HEK293 (cell line): ENCODE data around the gene ISG15.
A peak's percentile ranks its signal among the peaks of the same experiment; 100 is the strongest.

ENCODE experiments used
- GLI2 ChIP-seq: fragments of 450-650 bp; formaldehyde crosslinking; IDR thresholded peaks from 2 replicates; pipeline ENCODE4; 2017; ENCODE audit warnings: missing biosample characterization, missing genetic modification characterization, low read depth, borderline replicate concordance
- OSR2 ChIP-seq: fragments of 450-650 bp; formaldehyde crosslinking; IDR thresholded peaks from 2 replicates; pipeline ENCODE4 v1.5.1; 2016; ENCODE audit warnings: missing biosample characterization, missing genetic modification characterization
- SCRT1 ChIP-seq: fragments of 450-650 bp; formaldehyde crosslinking; IDR thresholded peaks from 2 replicates; pipeline ENCODE4 v1.5.1; 2016; ENCODE audit warnings: missing biosample characterization, missing genetic modification characterization, borderline replicate concordance
- SETDB1 ChIP-seq: IDR thresholded peaks from one replicate; pipeline ENCODE4 v1.6.1; 2017; ENCODE audit warnings: mild to moderate bottlenecking, low read length, moderate library complexity, mixed read lengths; ENCODE audit not compliant: insufficient read length
- SP3 ChIP-seq: fragments of 450-650 bp; formaldehyde crosslinking; IDR thresholded peaks from 2 replicates; pipeline ENCODE4 v1.5.1; 2016; ENCODE audit warnings: missing biosample characterization, missing genetic modification characterization
- TCF7L2 ChIP-seq: IDR thresholded peaks from 2 replicates; pipeline ENCODE4 v1.6.1; 2011; ENCODE audit warnings: low read depth, mild to moderate bottlenecking, inconsistent platforms, low read length, moderate library complexity, borderline replicate concordance
- TRIM28 ChIP-seq: IDR thresholded peaks from 2 replicates; pipeline ENCODE4 v1.6.1; 2011; ENCODE audit warnings: low read length, control low read depth, borderline replicate concordance
- ZBTB7A ChIP-seq: fragments of 450-650 bp; formaldehyde crosslinking; IDR thresholded peaks from 2 replicates; pipeline ENCODE4 v1.5.1; 2016; ENCODE audit warnings: low read depth, missing biosample characterization, missing genetic modification characterization
- ZFP3 ChIP-seq: fragments of 450-650 bp; formaldehyde crosslinking; IDR thresholded peaks from 2 replicates; pipeline ENCODE4 v1.5.1; 2016; ENCODE audit warnings: low read depth, missing biosample characterization, missing genetic modification characterization
- ZFP41 ChIP-seq: fragments of 450-650 bp; formaldehyde crosslinking; IDR thresholded peaks from 2 replicates; pipeline ENCODE4 v1.5.1; 2016; ENCODE audit warnings: missing biosample characterization, missing genetic modification characterization, borderline replicate concordance
- ZNF138 ChIP-seq: fragments of 450-650 bp; formaldehyde crosslinking; IDR thresholded peaks from 2 replicates; pipeline ENCODE4 v1.5.1; 2016; ENCODE audit warnings: missing biosample characterization, missing genetic modification characterization, borderline replicate concordance
- ZNF140 ChIP-seq: fragments of 450-650 bp; formaldehyde crosslinking; IDR thresholded peaks from 2 replicates; pipeline ENCODE4 v1.5.1; 2016; ENCODE audit warnings: missing biosample characterization, missing genetic modification characterization
- ZNF174 ChIP-seq: fragments of 450-650 bp; formaldehyde crosslinking; IDR thresholded peaks from 2 replicates; pipeline ENCODE4 v1.5.0; 2017; ENCODE audit warnings: missing biosample characterization, mild to moderate bottlenecking, missing genetic modification characterization
- ZNF335 ChIP-seq: fragments of 450-650 bp; formaldehyde crosslinking; conservative IDR thresholded peaks from 2 replicates; pipeline ENCODE4 v1.5.1; 2016; ENCODE audit warnings: missing biosample characterization, missing genetic modification characterization
- ZNF514 ChIP-seq: fragments of 450-650 bp; formaldehyde crosslinking; IDR thresholded peaks from 2 replicates; pipeline ENCODE4 v1.5.1; 2016; ENCODE audit warnings: missing biosample characterization, missing genetic modification characterization
- ZNF544 ChIP-seq: fragments of 450-650 bp; formaldehyde crosslinking; IDR thresholded peaks from 2 replicates; pipeline ENCODE4 v1.5.0; 2017; ENCODE audit warnings: missing biosample characterization, missing genetic modification characterization
- ZNF621 ChIP-seq: fragments of 450-650 bp; formaldehyde crosslinking; IDR thresholded peaks from 2 replicates; pipeline ENCODE4 v1.5.1; 2017; ENCODE audit warnings: missing biosample characterization, missing genetic modification characterization
- ZNF624 ChIP-seq: fragments of 450-650 bp; formaldehyde crosslinking; IDR thresholded peaks from 2 replicates; pipeline ENCODE4 v1.5.1; 2017; ENCODE audit warnings: missing biosample characterization, missing genetic modification characterization
- ZNF660 ChIP-seq: fragments of 450-650 bp; IDR thresholded peaks from 2 replicates; pipeline ENCODE4 v1.5.1; 2018; ENCODE audit warnings: missing biosample characterization, mild to moderate bottlenecking, missing genetic modification characterization
- ZNF768 ChIP-seq: fragments of 450-650 bp; formaldehyde crosslinking; IDR thresholded peaks from 2 replicates; pipeline ENCODE4 v1.5.1; 2018; ENCODE audit warnings: missing biosample characterization, mild to moderate bottlenecking, missing genetic modification characterization
- ZSCAN16 ChIP-seq: fragments of 450-650 bp; formaldehyde crosslinking; IDR thresholded peaks from 2 replicates; pipeline ENCODE4 v1.5.1; 2016; ENCODE audit warnings: missing biosample characterization, missing genetic modification characterization
- TF ChIP-seq, protein P1 (sequence below): fragments of 450-650 bp; formaldehyde crosslinking; IDR thresholded peaks from 2 replicates; pipeline ENCODE4 v1.5.1; 2017; ENCODE audit warnings: missing biosample characterization, missing genetic modification characterization
- TF ChIP-seq, protein P2 (sequence below): fragments of 450-650 bp; formaldehyde crosslinking; IDR thresholded peaks from 2 replicates; pipeline ENCODE4 v1.5.1; 2016; ENCODE audit warnings: missing biosample characterization, missing genetic modification characterization
- TF ChIP-seq, protein P3 (sequence below): fragments of 450-650 bp; formaldehyde crosslinking; optimal IDR thresholded peaks from 2 replicates; pipeline ENCODE3; 2016; ENCODE audit warnings: missing biosample characterization, mild to moderate bottlenecking, missing genetic modification characterization
- TF ChIP-seq, protein P4 (sequence below): fragments of 450-650 bp; formaldehyde crosslinking; IDR thresholded peaks from 2 replicates; pipeline ENCODE4 v1.5.1; 2016; ENCODE audit warnings: missing biosample characterization, missing genetic modification characterization, borderline replicate concordance
- TF ChIP-seq, protein P5 (sequence below): fragments of 450-650 bp; formaldehyde crosslinking; IDR thresholded peaks from 2 replicates; pipeline ENCODE4 v1.5.1; 2016; ENCODE audit warnings: missing biosample characterization, missing genetic modification characterization, low read depth
- TF ChIP-seq, protein P6 (sequence below): IDR thresholded peaks from 2 replicates; pipeline ENCODE4 v1.6.1; 2011; ENCODE audit warnings: mild to moderate bottlenecking, low read depth, low read length, borderline replicate concordance

ISG15 gene

DNA sequence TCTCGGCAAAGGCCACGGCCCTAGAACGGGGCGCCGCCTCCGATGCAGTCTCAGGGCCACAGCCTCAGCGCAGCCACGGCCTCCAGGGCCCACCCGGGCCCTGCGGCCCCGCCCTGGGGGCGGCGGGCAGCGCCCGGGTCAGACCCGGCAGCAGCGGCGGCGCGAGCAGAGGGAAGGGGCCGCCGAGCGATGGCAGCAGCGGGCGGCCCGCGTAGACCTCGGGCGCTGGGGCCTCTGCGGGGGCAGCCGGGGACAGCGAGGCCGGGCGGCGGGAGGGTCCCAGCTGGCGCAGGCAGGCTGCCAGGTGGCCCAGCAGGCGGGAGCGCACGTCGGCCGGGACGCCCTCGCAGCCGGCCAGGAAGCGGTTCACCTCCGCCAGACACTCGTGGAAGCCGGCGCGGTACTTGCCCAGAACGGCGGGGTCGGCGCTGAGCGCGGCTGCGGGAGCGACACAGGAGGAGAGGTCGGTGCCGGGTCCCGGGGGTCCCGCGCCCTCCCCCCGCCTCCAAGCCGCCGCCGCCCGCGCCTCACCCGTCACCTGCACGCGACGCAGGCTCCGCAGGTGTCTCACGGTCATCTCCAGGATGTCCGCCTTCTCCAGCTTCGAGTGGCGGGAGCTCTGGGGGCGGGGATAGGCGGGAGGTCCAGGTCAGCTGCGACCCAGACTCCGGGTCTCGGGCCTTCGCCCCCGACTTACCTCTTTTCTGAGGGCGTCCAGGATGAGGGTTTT lies 14.1 kb upstream of the ISG15 start (continued):
- TF ChIP-seq ZFP3, result no peak
- no peak for TF ChIP-seq OSR2 (tag by site-specific recombination)
- TF ChIP-seq, protein P1, sequence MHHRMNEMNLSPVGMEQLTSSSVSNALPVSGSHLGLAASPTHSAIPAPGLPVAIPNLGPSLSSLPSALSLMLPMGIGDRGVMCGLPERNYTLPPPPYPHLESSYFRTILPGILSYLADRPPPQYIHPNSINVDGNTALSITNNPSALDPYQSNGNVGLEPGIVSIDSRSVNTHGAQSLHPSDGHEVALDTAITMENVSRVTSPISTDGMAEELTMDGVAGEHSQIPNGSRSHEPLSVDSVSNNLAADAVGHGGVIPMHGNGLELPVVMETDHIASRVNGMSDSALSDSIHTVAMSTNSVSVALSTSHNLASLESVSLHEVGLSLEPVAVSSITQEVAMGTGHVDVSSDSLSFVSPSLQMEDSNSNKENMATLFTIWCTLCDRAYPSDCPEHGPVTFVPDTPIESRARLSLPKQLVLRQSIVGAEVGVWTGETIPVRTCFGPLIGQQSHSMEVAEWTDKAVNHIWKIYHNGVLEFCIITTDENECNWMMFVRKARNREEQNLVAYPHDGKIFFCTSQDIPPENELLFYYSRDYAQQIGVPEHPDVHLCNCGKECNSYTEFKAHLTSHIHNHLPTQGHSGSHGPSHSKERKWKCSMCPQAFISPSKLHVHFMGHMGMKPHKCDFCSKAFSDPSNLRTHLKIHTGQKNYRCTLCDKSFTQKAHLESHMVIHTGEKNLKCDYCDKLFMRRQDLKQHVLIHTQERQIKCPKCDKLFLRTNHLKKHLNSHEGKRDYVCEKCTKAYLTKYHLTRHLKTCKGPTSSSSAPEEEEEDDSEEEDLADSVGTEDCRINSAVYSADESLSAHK (tag by site-specific recombination), result no peak
- no peak for TF ChIP-seq ZNF140 (tag by site-specific recombination)
- TF ChIP-seq ZSCAN16 (tag by site-specific recombination), result no peak
- TF ChIP-seq ZNF138 (tag by site-specific recombination), result no peak
- peak; percentile 70; the same call in 1 of the 2 replicates for TF ChIP-seq ZBTB7A (tag by site-specific recombination)
- TF ChIP-seq TCF7L2, result no peak
- TF ChIP-seq GLI2, result no peak
- TF ChIP-seq SETDB1, result no peak
- TF ChIP-seq, protein P2, sequence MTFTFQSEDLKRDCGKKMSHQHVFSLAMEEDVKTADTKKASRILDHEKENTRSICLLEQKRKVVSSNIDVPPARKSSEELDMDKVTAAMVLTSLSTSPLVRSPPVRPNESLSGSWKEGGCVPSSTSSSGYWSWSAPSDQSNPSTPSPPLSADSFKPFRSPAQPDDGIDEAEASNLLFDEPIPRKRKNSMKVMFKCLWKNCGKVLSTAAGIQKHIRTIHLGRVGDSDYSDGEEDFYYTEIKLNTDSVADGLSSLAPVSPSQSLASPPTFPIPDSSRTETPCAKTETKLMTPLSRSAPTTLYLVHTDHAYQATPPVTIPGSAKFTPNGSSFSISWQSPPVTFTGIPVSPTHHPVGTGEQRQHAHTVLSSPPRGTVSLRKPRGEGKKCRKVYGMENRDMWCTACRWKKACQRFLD, result no peak
- TF ChIP-seq, protein P3, sequence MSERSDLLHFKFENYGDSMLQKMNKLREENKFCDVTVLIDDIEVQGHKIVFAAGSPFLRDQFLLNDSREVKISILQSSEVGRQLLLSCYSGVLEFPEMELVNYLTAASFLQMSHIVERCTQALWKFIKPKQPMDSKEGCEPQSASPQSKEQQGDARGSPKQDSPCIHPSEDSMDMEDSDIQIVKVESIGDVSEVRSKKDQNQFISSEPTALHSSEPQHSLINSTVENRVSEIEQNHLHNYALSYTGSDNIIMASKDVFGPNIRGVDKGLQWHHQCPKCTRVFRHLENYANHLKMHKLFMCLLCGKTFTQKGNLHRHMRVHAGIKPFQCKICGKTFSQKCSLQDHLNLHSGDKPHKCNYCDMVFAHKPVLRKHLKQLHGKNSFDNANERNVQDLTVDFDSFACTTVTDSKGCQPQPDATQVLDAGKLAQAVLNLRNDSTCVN (tag by site-specific recombination), result peak; percentile 77
- TF ChIP-seq, protein P4, sequence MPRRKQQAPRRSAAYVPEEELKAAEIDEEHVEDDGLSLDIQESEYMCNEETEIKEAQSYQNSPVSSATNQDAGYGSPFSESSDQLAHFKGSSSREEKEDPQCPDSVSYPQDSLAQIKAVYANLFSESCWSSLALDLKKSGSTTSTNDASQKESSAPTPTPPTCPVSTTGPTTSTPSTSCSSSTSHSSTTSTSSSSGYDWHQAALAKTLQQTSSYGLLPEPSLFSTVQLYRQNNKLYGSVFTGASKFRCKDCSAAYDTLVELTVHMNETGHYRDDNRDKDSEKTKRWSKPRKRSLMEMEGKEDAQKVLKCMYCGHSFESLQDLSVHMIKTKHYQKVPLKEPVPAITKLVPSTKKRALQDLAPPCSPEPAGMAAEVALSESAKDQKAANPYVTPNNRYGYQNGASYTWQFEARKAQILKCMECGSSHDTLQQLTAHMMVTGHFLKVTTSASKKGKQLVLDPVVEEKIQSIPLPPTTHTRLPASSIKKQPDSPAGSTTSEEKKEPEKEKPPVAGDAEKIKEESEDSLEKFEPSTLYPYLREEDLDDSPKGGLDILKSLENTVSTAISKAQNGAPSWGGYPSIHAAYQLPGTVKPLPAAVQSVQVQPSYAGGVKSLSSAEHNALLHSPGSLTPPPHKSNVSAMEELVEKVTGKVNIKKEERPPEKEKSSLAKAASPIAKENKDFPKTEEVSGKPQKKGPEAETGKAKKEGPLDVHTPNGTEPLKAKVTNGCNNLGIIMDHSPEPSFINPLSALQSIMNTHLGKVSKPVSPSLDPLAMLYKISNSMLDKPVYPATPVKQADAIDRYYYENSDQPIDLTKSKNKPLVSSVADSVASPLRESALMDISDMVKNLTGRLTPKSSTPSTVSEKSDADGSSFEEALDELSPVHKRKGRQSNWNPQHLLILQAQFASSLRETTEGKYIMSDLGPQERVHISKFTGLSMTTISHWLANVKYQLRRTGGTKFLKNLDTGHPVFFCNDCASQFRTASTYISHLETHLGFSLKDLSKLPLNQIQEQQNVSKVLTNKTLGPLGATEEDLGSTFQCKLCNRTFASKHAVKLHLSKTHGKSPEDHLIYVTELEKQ (tag by site-specific recombination), result no peak
- TF ChIP-seq SP3 (tag by site-specific recombination), result no peak
- TF ChIP-seq, protein P5, sequence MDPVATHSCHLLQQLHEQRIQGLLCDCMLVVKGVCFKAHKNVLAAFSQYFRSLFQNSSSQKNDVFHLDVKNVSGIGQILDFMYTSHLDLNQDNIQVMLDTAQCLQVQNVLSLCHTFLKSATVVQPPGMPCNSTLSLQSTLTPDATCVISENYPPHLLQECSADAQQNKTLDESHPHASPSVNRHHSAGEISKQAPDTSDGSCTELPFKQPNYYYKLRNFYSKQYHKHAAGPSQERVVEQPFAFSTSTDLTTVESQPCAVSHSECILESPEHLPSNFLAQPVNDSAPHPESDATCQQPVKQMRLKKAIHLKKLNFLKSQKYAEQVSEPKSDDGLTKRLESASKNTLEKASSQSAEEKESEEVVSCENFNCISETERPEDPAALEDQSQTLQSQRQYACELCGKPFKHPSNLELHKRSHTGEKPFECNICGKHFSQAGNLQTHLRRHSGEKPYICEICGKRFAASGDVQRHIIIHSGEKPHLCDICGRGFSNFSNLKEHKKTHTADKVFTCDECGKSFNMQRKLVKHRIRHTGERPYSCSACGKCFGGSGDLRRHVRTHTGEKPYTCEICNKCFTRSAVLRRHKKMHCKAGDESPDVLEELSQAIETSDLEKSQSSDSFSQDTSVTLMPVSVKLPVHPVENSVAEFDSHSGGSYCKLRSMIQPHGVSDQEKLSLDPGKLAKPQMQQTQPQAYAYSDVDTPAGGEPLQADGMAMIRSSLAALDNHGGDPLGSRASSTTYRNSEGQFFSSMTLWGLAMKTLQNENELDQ (tag by site-specific recombination), result no peak
- TF ChIP-seq ZFP41, result no peak
- no peak for TF ChIP-seq ZNF514 (tag by site-specific recombination)
- no peak for TF ChIP-seq ZNF174
- no peak for TF ChIP-seq ZNF768 (tag by site-specific recombination)
- no peak for TF ChIP-seq SCRT1 (tag by site-specific recombination)
- no peak for TF ChIP-seq TRIM28
- TF ChIP-seq, protein P6, sequence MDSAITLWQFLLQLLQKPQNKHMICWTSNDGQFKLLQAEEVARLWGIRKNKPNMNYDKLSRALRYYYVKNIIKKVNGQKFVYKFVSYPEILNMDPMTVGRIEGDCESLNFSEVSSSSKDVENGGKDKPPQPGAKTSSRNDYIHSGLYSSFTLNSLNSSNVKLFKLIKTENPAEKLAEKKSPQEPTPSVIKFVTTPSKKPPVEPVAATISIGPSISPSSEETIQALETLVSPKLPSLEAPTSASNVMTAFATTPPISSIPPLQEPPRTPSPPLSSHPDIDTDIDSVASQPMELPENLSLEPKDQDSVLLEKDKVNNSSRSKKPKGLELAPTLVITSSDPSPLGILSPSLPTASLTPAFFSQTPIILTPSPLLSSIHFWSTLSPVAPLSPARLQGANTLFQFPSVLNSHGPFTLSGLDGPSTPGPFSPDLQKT, result no peak
- peak; percentile 42; the same call in 1 of the 2 replicates for TF ChIP-seq ZNF660 (tag by site-specific recombination)
- TF ChIP-seq ZNF624 (tag by site-specific recombination), result no peak
- no peak for TF ChIP-seq ZNF621
- no peak for TF ChIP-seq ZNF335 (tag by site-specific recombination)
- no peak for TF ChIP-seq ZNF544
